HepG2 (cell line): Measurements from ENCODE around the gene GNG7. TPM values are rescaled to one million over a fixed set of nuclear protein-coding genes. Genes with fewer than 3 reads are reported as not detected.

Experiments
- CBX5 ChIP-seq: sonication (generic); formaldehyde crosslinking; IDR thresholded peaks from 2 replicates; pipeline ENCODE4 v1.4.0; 2020; ENCODE audit warnings: missing genetic modification reagents, borderline replicate concordance
- ELF3 ChIP-seq: IDR thresholded peaks from 2 replicates; pipeline ENCODE4 v1.6.1; 2016; ENCODE audit warnings: missing genetic modification reagents, missing compliant biosample characterization
- FOXC1 ChIP-seq: sonication (generic); formaldehyde crosslinking; IDR thresholded peaks from 2 replicates; pipeline ENCODE4 v1.8.0; 2022; ENCODE audit warnings: mild to moderate bottlenecking, missing genetic modification reagents, borderline replicate concordance
- HES4 ChIP-seq: sonication (generic); formaldehyde crosslinking; IDR thresholded peaks from 2 replicates; pipeline ENCODE4 v1.9.0; 2021; ENCODE audit warnings: mild to moderate bottlenecking, missing genetic modification reagents, borderline replicate concordance
- HOXA3 ChIP-seq: sonication (generic); formaldehyde crosslinking; IDR thresholded peaks from 2 replicates; pipeline ENCODE4 v1.5.0; 2020; ENCODE audit warnings: missing genetic modification reagents
- HOXA9 ChIP-seq: sonication (generic); formaldehyde crosslinking; IDR thresholded peaks from 2 replicates; pipeline ENCODE4 v1.8.1; 2022; ENCODE audit warnings: missing genetic modification reagents, mild to moderate bottlenecking, moderate library complexity, borderline replicate concordance
- IKZF4 ChIP-seq: sonication (generic); formaldehyde crosslinking; IDR thresholded peaks from 2 replicates; pipeline ENCODE4 v1.5.1; 2020; ENCODE audit warnings: borderline replicate concordance, mild to moderate bottlenecking, low read depth, missing genetic modification reagents; ENCODE audit errors: not compliant biosample characterization
- KDM6A ChIP-seq: IDR thresholded peaks from 2 replicates; pipeline ENCODE4 v1.6.1; 2016; ENCODE audit warnings: low read depth
- PHF5A ChIP-seq: IDR thresholded peaks from one replicate; pipeline ENCODE4 v1.6.1; 2018; ENCODE audit warnings: low read depth, missing genetic modification reagents; ENCODE audit not compliant: unreplicated experiment
- RFX5 ChIP-seq: IDR thresholded peaks from 2 replicates; pipeline ENCODE4 v1.6.1; 2011; ENCODE audit warnings: low read depth, low read length, improper control_type of control experiment
- XBP1 ChIP-seq: sonication (generic); formaldehyde crosslinking; IDR thresholded peaks from 2 replicates; pipeline ENCODE4 v1.5.0; 2020; ENCODE audit warnings: missing genetic modification reagents
- ZBTB1 ChIP-seq: sonication (generic); formaldehyde crosslinking; IDR thresholded peaks from 2 replicates; pipeline ENCODE4 v1.4.0; 2020; ENCODE audit warnings: missing genetic modification reagents, borderline replicate concordance
- ZNF343 ChIP-seq: sonication (generic); formaldehyde crosslinking; IDR thresholded peaks from 2 replicates; pipeline ENCODE4 v1.4.0; 2020; ENCODE audit warnings: mild to moderate bottlenecking, missing genetic modification reagents
- ZNF552 ChIP-seq: sonication (generic); formaldehyde crosslinking; IDR thresholded peaks from 2 replicates; pipeline ENCODE4 v1.9.0; 2022; ENCODE audit warnings: missing genetic modification reagents, mild to moderate bottlenecking, borderline replicate concordance
- ZNF616 ChIP-seq: sonication (generic); formaldehyde crosslinking; IDR thresholded peaks from 2 replicates; pipeline ENCODE4 v1.5.0; 2020; ENCODE audit warnings: low read depth, mild to moderate bottlenecking, missing genetic modification reagents
- ZNF703 ChIP-seq: sonication (generic); formaldehyde crosslinking; IDR thresholded peaks from 2 replicates; pipeline ENCODE4 v1.5.1; 2020; ENCODE audit warnings: missing genetic modification reagents, mild to moderate bottlenecking, moderate library complexity, borderline replicate concordance
- polyA plus RNA-seq, 8 experiments: library from polyadenylated mRNA; depleted of rRNA in 3 of 8; stranded (reverse) in 7 of 8; unstranded in 1 of 8; fragments of >200 nt; fragmentation: Illumina TruSeq in 4 of 8; extraction: Trizol in 4 of 8; gene quantifications; 2 replicates each; pipeline versions ENCODE4 v1.2.1 to v1.2.3, GENCODE V29; 2011 to 2016; ENCODE audit warnings: low read depth in 4 of 8, missing spikeins in 1 of 8, mixed read lengths in 1 of 8; ENCODE audit not compliant: insufficient read depth in 1 of 8
- total RNA-seq, 5 experiments: library from RNA; depleted of rRNA; stranded (reverse); fragments of >200 nt; fragmentation: Illumina TruSeq; extraction: Trizol; gene quantifications; 2 replicates each; pipeline ENCODE4 v1.2.3, GENCODE V29; 2016; ENCODE audit warnings: low read depth in 1 of 5
- TF ChIP-seq, protein P1 (sequence below): sonication (generic); formaldehyde crosslinking; IDR thresholded peaks from 2 replicates; pipeline ENCODE4 v1.4.0; 2020; ENCODE audit warnings: missing genetic modification reagents
- TF ChIP-seq, protein P2 (sequence below): sonication (generic); formaldehyde crosslinking; IDR thresholded peaks from 2 replicates; pipeline ENCODE4 v1.5.0; 2020; ENCODE audit warnings: mild to moderate bottlenecking, missing genetic modification reagents, moderate library complexity
- TF ChIP-seq, protein P3 (sequence below): sonication (generic); formaldehyde crosslinking; IDR thresholded peaks from 2 replicates; pipeline ENCODE4 v1.4.0; 2020; ENCODE audit warnings: mild to moderate bottlenecking, missing genetic modification reagents

The GNG7 gene
- total and polyA plus RNA-seq, 2 of the 13 experiments (the other 11 are each of a cell fraction or from before 2014, with no cell fraction given): 1.4 to 3.3 TPM

DNA sequence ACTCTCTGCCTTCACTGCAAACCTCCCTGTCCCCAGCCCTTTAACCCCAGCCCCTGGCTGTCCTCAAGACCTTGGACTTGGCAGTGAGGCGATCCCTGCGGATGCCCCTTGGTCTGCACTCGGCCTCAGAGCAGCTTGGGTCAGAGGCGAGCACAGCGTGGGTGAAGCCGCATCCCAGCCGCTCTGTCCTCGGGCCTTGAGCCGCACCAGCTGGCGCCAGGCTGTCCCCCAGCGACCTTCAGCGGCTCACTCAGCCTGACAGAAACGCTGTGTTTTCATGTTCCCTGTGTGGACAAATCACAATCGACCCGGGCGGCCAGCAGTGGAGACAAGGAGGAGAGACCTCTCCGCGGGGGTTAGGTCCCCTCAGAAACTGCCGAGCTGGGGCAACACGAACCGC lies 52.0 kb downstream of the GNG7 start (continued):
- TF ChIP-seq, protein P1, sequence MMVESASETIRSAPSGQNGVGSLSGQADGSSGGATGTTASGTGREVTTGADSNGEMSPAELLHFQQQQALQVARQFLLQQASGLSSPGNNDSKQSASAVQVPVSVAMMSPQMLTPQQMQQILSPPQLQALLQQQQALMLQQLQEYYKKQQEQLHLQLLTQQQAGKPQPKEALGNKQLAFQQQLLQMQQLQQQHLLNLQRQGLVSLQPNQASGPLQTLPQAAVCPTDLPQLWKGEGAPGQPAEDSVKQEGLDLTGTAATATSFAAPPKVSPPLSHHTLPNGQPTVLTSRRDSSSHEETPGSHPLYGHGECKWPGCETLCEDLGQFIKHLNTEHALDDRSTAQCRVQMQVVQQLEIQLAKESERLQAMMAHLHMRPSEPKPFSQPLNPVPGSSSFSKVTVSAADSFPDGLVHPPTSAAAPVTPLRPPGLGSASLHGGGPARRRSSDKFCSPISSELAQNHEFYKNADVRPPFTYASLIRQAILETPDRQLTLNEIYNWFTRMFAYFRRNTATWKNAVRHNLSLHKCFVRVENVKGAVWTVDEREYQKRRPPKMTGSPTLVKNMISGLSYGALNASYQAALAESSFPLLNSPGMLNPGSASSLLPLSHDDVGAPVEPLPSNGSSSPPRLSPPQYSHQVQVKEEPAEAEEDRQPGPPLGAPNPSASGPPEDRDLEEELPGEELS: 0 out of 2 replicates have a peak, but pooled peaks have one; percentile 19
- TF ChIP-seq CBX5 (CRISPR knock-in tag): no peak
- peak; percentile 27; the same call in 1 of the 2 replicates for TF ChIP-seq KDM6A (CRISPR knock-in tag)
- 0 out of 2 replicates have a peak, but pooled peaks have one; percentile 40 for TF ChIP-seq ZNF552 (CRISPR knock-in tag)
- no peak for TF ChIP-seq HES4 (CRISPR knock-in tag)
- TF ChIP-seq RFX5: no peak
- TF ChIP-seq PHF5A: no peak
- TF ChIP-seq ZNF343 (CRISPR knock-in tag): no peak
- no peak for TF ChIP-seq ZNF703 (CRISPR knock-in tag)
- TF ChIP-seq HOXA9: no peak
- TF ChIP-seq, protein P2, sequence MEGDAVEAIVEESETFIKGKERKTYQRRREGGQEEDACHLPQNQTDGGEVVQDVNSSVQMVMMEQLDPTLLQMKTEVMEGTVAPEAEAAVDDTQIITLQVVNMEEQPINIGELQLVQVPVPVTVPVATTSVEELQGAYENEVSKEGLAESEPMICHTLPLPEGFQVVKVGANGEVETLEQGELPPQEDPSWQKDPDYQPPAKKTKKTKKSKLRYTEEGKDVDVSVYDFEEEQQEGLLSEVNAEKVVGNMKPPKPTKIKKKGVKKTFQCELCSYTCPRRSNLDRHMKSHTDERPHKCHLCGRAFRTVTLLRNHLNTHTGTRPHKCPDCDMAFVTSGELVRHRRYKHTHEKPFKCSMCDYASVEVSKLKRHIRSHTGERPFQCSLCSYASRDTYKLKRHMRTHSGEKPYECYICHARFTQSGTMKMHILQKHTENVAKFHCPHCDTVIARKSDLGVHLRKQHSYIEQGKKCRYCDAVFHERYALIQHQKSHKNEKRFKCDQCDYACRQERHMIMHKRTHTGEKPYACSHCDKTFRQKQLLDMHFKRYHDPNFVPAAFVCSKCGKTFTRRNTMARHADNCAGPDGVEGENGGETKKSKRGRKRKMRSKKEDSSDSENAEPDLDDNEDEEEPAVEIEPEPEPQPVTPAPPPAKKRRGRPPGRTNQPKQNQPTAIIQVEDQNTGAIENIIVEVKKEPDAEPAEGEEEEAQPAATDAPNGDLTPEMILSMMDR (CRISPR knock-in tag): peak; percentile 38; the same call in 1 of the 2 replicates
- TF ChIP-seq, protein P3, sequence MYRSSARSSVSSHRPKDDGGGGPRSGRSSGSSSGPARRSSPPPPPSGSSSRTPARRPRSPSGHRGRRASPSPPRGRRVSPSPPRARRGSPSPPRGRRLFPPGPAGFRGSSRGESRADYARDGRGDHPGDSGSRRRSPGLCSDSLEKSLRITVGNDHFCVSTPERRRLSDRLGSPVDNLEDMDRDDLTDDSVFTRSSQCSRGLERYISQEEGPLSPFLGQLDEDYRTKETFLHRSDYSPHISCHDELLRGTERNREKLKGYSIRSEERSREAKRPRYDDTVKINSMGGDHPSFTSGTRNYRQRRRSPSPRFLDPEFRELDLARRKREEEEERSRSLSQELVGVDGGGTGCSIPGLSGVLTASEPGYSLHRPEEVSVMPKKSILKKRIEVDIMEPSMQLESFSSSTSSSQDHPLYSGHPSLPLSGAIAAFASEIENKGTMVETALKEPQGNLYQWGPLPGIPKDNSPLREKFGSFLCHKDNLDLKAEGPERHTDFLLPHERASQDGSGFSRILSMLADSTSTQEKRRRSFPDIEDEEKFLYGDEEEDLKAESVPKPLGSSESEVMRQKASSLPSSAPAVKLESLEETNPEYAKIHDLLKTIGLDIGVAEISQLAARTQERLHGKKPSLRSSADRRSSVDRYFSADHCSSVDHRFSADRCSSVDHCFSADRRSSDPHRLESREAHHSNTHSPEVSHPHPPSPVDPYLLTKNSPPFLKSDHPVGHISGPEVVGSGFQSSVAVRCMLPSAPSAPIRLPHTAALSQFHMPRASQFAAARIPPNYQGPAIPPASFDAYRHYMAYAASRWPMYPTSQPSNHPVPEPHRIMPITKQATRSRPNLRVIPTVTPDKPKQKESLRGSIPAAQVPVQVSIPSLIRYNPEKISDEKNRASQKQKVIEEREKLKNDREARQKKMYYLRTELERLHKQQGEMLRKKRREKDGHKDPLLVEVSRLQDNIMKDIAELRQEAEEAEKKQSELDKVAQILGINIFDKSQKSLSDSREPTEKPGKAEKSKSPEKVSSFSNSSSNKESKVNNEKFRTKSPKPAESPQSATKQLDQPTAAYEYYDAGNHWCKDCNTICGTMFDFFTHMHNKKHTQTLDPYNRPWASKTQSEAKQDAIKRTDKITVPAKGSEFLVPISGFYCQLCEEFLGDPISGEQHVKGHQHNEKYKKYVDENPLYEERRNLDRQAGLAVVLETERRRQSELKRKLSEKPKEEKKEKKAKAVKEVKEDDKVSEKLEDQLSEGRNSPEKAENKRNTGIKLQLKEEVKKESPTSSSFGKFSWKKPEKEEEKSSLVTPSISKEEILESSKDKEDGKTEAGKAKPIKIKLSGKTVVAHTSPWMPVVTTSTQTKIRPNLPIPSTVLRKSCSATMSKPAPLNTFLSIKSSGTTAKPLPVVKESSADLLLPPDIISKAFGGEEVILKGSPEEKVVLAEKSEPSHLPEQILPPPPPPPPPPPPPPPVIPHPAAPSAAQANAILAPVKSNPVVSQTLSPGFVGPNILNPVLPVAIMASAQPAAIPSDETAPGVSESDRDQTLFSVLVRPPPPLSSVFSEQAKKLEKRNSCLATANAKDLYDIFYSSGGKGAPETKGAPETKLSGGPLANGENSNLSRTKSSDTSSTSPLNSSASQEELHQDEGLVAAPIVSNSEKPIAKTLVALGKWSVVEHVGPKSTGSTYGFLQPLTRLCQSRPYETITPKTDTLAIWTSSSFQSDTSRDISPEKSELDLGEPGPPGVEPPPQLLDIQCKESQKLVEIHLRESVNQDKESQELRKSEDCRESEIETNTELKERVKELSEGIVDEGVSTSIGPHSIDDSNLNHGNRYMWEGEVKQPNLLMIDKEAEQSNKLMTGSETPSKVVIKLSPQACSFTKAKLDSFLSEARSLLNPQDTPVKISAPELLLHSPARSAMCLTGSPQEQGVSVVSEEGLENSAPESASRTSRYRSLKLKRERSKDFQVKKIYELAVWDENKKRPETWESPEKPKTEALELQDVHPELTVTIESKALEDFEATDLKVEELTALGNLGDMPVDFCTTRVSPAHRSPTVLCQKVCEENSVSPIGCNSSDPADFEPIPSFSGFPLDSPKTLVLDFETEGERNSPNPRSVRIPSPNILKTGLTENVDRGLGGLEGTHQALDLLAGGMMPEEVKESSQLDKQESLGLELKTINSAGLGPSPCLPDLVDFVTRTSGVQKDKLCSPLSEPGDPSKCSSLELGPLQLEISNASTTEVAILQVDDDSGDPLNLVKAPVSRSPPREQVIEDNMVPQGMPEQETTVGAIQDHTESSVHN (CRISPR knock-in tag): no peak
- no peak for TF ChIP-seq ZBTB1 (CRISPR knock-in tag)
- TF ChIP-seq XBP1 (CRISPR knock-in tag): no peak
- no peak for TF ChIP-seq FOXC1 (CRISPR knock-in tag)
- TF ChIP-seq IKZF4: no peak
- TF ChIP-seq HOXA3: peak; percentile 65; the same call in 1 of the 2 replicates
- no peak for TF ChIP-seq ZNF616
- TF ChIP-seq ELF3 (CRISPR knock-in tag): no peak
